Body of pancreas (tissue), 4 donors: ENCODE measurements around the gene RPS6KA5.

Source experiments
- POLR2A ChIP-seq, 3 donors: fragments of 450-650 bp; IDR thresholded peaks; one replicate each; pipeline ENCODE4 v1.6.1; 2016; ENCODE audit warnings: antibody characterized with exemption in 3 of 3, mild to moderate bottlenecking in 2 of 3
- TF ChIP-seq, protein P1 (sequence below), 7 experiments: fragments of 450-650 bp in 4 of 7; fragments of 200-600 bp in 3 of 7; sonication (generic) in 3 of 7; IDR thresholded peaks; one replicate each; pipeline ENCODE4 v1.5.1; 2016 to 2019; ENCODE audit warnings: antibody characterized with exemption in 7 of 7

- TF ChIP-seq, protein P1, sequence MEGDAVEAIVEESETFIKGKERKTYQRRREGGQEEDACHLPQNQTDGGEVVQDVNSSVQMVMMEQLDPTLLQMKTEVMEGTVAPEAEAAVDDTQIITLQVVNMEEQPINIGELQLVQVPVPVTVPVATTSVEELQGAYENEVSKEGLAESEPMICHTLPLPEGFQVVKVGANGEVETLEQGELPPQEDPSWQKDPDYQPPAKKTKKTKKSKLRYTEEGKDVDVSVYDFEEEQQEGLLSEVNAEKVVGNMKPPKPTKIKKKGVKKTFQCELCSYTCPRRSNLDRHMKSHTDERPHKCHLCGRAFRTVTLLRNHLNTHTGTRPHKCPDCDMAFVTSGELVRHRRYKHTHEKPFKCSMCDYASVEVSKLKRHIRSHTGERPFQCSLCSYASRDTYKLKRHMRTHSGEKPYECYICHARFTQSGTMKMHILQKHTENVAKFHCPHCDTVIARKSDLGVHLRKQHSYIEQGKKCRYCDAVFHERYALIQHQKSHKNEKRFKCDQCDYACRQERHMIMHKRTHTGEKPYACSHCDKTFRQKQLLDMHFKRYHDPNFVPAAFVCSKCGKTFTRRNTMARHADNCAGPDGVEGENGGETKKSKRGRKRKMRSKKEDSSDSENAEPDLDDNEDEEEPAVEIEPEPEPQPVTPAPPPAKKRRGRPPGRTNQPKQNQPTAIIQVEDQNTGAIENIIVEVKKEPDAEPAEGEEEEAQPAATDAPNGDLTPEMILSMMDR (IDR thresholded peaks at IDR 0.05), result no peak
- no peak for TF ChIP-seq POLR2A (IDR thresholded peaks at IDR 0.05)
These were observed 166.2 kb downstream of the RPS6KA5 start for GRCh38 chr14:90894241-90894640.
